ENCODE measurements around the gene RPL22. TPM values are rescaled to one million over a fixed set of nuclear protein-coding genes. Genes with fewer than 3 reads are reported as not detected.
A peak's percentile ranks its signal among the peaks of the same experiment; 100 is the strongest.

Gene RPL22
- total and polyA plus RNA-seq, 2 of the 4 experiments (the other 2 are of a cell fraction): 26.2 to 131 TPM

DNA sequence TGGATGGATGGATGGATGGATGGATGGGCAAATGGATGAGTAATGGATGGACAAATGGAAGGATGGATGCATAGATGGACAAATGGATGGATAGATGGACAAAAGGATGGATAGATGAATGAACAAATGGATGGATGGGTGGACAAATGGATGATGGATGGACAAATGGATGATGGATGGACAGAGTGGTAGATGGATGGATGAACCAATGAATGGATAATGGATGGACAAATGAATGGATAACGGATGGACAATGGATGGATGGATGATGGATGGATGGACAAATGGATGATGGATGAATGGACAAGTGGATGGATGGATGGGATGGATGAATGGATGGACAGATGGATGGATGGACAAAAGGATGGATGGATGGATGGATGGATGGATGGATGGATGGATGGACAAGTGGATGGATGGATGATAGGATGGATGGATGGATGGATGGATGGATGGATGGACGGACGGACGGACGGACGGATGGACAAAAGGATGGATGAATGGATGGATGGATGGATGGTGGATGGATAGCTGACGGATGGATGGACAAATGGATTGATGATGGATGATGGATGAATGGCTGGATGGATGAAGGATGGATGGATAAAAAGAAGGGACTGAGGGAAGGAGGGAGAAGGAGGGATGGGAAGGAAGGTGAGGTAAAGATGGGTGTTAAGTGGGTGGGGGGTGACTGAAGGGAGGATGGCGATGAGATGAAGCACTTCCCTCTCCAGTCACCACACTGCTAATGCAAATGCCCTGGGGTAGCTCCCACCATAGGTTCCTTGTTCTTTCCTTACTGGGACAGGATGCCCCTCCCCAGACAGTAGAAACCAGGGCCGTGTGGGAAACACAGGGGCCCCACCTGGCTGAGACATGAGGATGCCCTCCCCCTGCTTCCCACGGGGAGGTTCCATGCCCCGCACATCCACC, 49.1 kb downstream of the RPL22 start:
- Histone ChIP-seq H2BK15ac (ENCODE audit: low read depth, low read length) (no peak overlapping the region), H2AFZ (replicated peaks; ENCODE audit: low read length, poor library complexity) (no peak overlapping the region), H3K4me3 (ENCODE audit: insufficient read depth, low read depth, low read length) (no peak overlapping the region), H3K23ac (ENCODE audit: low read depth, low read length) (no peak overlapping the region), H3K9me1 (ENCODE audit: insufficient read depth, low read length) (no peaks in the 10 kb centered on the region), H3K4me1 (ENCODE audit: control insufficient read depth, insufficient read depth, low read length) (no peaks in the 10 kb centered on the region), H3K18ac (ENCODE audit: low read depth, low read length) (no peak overlapping the region), H4K8ac (ENCODE audit: low read depth in 2 of 2, low read length in 2 of 2) (no peak overlapping the region), H3K27me3 (ENCODE audit: control insufficient read depth, insufficient read depth, low read length) (peaks cover 31% of the 10 kb centered on the region), H3K9ac (ENCODE audit: low read depth, low read length) (no peak overlapping the region), H3K27ac (ENCODE audit: insufficient read depth, low read length) (no peak overlapping the region), H2BK120ac (ENCODE audit: low read depth, low read length) (no peak overlapping the region), H3K79me1 (ENCODE audit: low read depth in 1 of 2, low read length in 2 of 2) (no peaks in the 10 kb centered on the region), H3K4ac (ENCODE audit: low read depth, low read length) (no peak overlapping the region), H2BK20ac (ENCODE audit: low read depth, low read length) (no peak overlapping the region), H3K56ac (ENCODE audit: extremely low read depth, insufficient read depth, low read length) (no peak overlapping the region), H2AK5ac (ENCODE audit: low read depth, low read length) (no peak overlapping the region), H4K5ac (ENCODE audit: low read depth, low read length) (no peak overlapping the region), H3K9me3 (ENCODE audit: control insufficient read depth, insufficient read depth, low read length) (no peaks in the 10 kb centered on the region), H3K14ac (replicated peaks; ENCODE audit: low read depth, low read length) (no peak overlapping the region), H4K20me1 (ENCODE audit: insufficient read depth, low read length) (0 out of 2 replicates have a peak, but pooled peaks cover 2% of the 10 kb centered on the region), H4K91ac (ENCODE audit: insufficient read depth, low read depth, low read length) (no peak overlapping the region), H3K36me3 (ENCODE audit: control insufficient read depth, insufficient read depth, low read length) (no peaks in the 10 kb centered on the region), H2AK9ac (replicated peaks; ENCODE audit: low read depth, low read length, poor library complexity) (no peak overlapping the region), H3K4me2 (ENCODE audit: low read depth, low read length) (no peak overlapping the region), H2BK5ac (ENCODE audit: low read depth, low read length, poor library complexity, severe bottlenecking) (peak overlapping the region; percentile 62)
- in situ Hi-C loops (cut with MboI; ENCODE audit: low sequenced_read_pairs) (no loop called here), dilution Hi-C loops (cut with HindIII; ENCODE audit: low sequenced_read_pairs, unreplicated experiment) (no loop called here), intact Hi-C loops (cut with micrococcal nuclease) (no loop called here)
- 71% methylated on average over 7 of the region's 11 CpGs; no CpG with 5 or more reads in 1 of the 2 experiments for WGBS, 2 experiments (ENCODE audit: extremely low coverage in 2 of 2, insufficient read length in 1 of 2)
- ChIA-PET CTCF (no interaction called here), POLR2A (ENCODE audit: unreplicated experiment) (no interaction called here)
- no peak for ATAC-seq (ENCODE audit: low read depth)
- DNase-seq: no peak
- TF ChIP-seq BHLHE40 (IDR thresholded peaks at IDR 0.05; ENCODE audit: low read depth, low read length) (no peak), RCOR1 (IDR thresholded peaks at IDR 0.05; ENCODE audit: insufficient replicate concordance, low read length) (no peak)
- BruUV-seq (replicated peaks): no TSS peak

All from IMR-90 (cell line).